AG04449 (cell line): ENCODE data around the gene KLF5.
"Not testable (repeated sequence)": the region's sequence is repeated elsewhere in the genome, so short reads cannot be mapped to it uniquely, and the experiment has no call there.

Source experiments
- CTCF ChIA-PET: fragments of 350-600 bp; formaldehyde crosslinking; extraction: SDS; loops from one replicate; lab custom pipeline; 2021; ENCODE audit warnings: antibody characterized with exemption; lab: Yijun Ruan, JAX
- POLR2A ChIA-PET: fragments of 400-600, 350-600 bp; formaldehyde crosslinking; extraction: SDS; loops from one replicate; lab custom pipeline; 2020; ENCODE audit warnings: antibody characterized with exemption, inconsistent platforms; lab: Yijun Ruan, JAX
- DNase-seq: peaks from one replicate; pipeline ENCODE4 v3.0.0-alpha.2; 2010; ENCODE audit warnings: low read depth, low spot score
- H3K4me3 ChIP-seq: 2 replicates; pipeline ENCODE4 v1.5.1; 2011; ENCODE audit warnings: low read depth, mild to moderate bottlenecking, control low read depth, low read length
- CTCF ChIP-seq: IDR thresholded peaks from one replicate; pipeline ENCODE4 v1.5.1; 2011; ENCODE audit warnings: mild to moderate bottlenecking, moderate library complexity, low read length, control low read depth, inconsistent platforms; ENCODE audit not compliant: insufficient read depth; ENCODE audit errors: missing control alignments

KLF5 gene

GRCh38 chr13:73089213-73089612, 30.4 kb downstream of the KLF5 start:
- ChIA-PET CTCF (no interaction called here), POLR2A (no interaction called here)
- no peak for TF ChIP-seq CTCF
- DNase-seq = no peak
- H3K4me3 ChIP-seq = no peak overlapping the region

GRCh38 chr13:73090116-73090822, 31.5 kb downstream of the KLF5 start:
- ChIA-PET CTCF (no interaction called here), POLR2A (no interaction called here)
- H3K4me3 ChIP-seq = no peak overlapping the region
- DNase-seq = peak; percentile 19
- no peak for TF ChIP-seq CTCF

GRCh38 chr13:73090823-73091187, 32.0 kb downstream of the KLF5 start:
- CTCF ChIA-PET = no interaction called here
- no peak overlapping the region for H3K4me3 ChIP-seq
- POLR2A ChIA-PET = no interaction called here
- DNase-seq = no peak
- TF ChIP-seq CTCF = no peak

- H3K4me3 ChIP-seq = no peak overlapping the region
- no peak for DNase-seq
- CTCF ChIA-PET = no interaction called here
- POLR2A ChIA-PET = no interaction called here
- no peak for TF ChIP-seq CTCF
Measured at GRCh38 chr13:73092829-73093228, 34.0 kb downstream of the KLF5 start.

- POLR2A ChIA-PET = no interaction called here
- H3K4me3 ChIP-seq = no peak overlapping the region
- CTCF ChIA-PET = no interaction called here
- TF ChIP-seq CTCF = no peak
- DNase-seq = no peak
Measured at GRCh38 chr13:73096173-73096572, 37.4 kb downstream of the KLF5 start.

- POLR2A ChIA-PET = no interaction called here
- CTCF ChIA-PET = no interaction called here
- no peak for DNase-seq
- no peak overlapping the region for H3K4me3 ChIP-seq
- TF ChIP-seq CTCF = no peak
Measured at GRCh38 chr13:73096638-73097037, 37.8 kb downstream of the KLF5 start.

- DNase-seq, CTCF ChIA-PET, H3K4me3 ChIP-seq, POLR2A ChIA-PET: not testable (repeated sequence)
Measured at GRCh38 chr13:73100781-73101180, 42.0 kb downstream of the KLF5 start.
